Vagina (tissue), 2 donors: ENCODE data around the gene OTOGL.

Experiments used
- CTCF ChIP-seq, 3 experiments: fragments of 450-650 bp in 2 of 3; fragments of 200-600 bp in 1 of 3; sonication (generic) in 1 of 3; IDR thresholded peaks; one replicate each; pipeline ENCODE4 v1.5.1; 2017 to 2019; ENCODE audit warnings: antibody characterized with exemption in 3 of 3, mild to moderate bottlenecking in 2 of 3, moderate library complexity in 2 of 3
- POLR2A ChIP-seq, 2 donors: fragments of 450-650 bp; IDR thresholded peaks; one replicate each; pipeline ENCODE4 v1.6.1; 2017; ENCODE audit warnings: antibody characterized with exemption in 2 of 2, mild to moderate bottlenecking in 2 of 2, moderate library complexity in 2 of 2

- TF ChIP-seq POLR2A (IDR thresholded peaks at IDR 0.05) (no peak), CTCF (IDR thresholded peaks at IDR 0.05) (no peak)
These were observed 215.4 kb downstream of the OTOGL start for GRCh38 chr12:80314741-80315140.
